H1 (cell line): ENCODE results near the gene CAPN9. TPM values are rescaled to one million over a fixed set of nuclear protein-coding genes. Genes with fewer than 3 reads are reported as not detected.

Source experiments
- ASH2L ChIP-seq: fragments of 200-600, 300-600 bp; sonication (generic); IDR thresholded peaks from one replicate; pipeline ENCODE4 v1.7.1; 2017; ENCODE audit warnings: low read length
- CBX5 ChIP-seq: fragments of 300-800, 300-1000 bp; sonication (generic); IDR thresholded peaks from 2 replicates; pipeline ENCODE4 v1.7.1; 2016; ENCODE audit warnings: antibody characterized with exemption, low read length, low read depth
- CREB1 ChIP-seq: IDR thresholded peaks from 2 replicates; pipeline ENCODE4 v1.6.1; 2012; ENCODE audit warnings: inconsistent platforms
- FOSL1 ChIP-seq: IDR thresholded peaks from 2 replicates; pipeline ENCODE4 v1.6.1; 2011; ENCODE audit warnings: mild to moderate bottlenecking, low read depth, low read length, moderate library complexity; ENCODE audit not compliant: insufficient read depth
- MAFK ChIP-seq: IDR thresholded peaks from 2 replicates; pipeline ENCODE4 v1.6.1; 2012; ENCODE audit warnings: low read depth, mild to moderate bottlenecking, improper control_type of control experiment, low read length
- PHF8 ChIP-seq: fragments of 200-600 bp; sonication (generic); conservative IDR thresholded peaks from 2 replicates; pipeline ENCODE4 v1.7.1; 2012; ENCODE audit warnings: low read depth, mild to moderate bottlenecking, inconsistent platforms, low read length, moderate library complexity
- POLR2A ChIP-seq, 2 experiments: IDR thresholded peaks; 1 replicate in 1 of 2; 2 replicates in 1 of 2; pipeline ENCODE4 v1.6.1; 2011; ENCODE audit warnings: low read depth in 2 of 2, low read length in 2 of 2, mild to moderate bottlenecking in 2 of 2; ENCODE audit errors: control extremely low read depth in 1 of 2
- RAD21 ChIP-seq, 2 experiments: IDR thresholded peaks in 1 of 2; conservative IDR thresholded peaks in 1 of 2; 2 replicates each; pipeline ENCODE4 v1.6.1; 2011; ENCODE audit warnings: low read depth in 2 of 2, low read length in 2 of 2, improper control_type of control experiment in 1 of 2, inconsistent platforms in 1 of 2, mild to moderate bottlenecking in 1 of 2, moderate library complexity in 1 of 2
- SRF ChIP-seq: IDR thresholded peaks from 2 replicates; pipeline ENCODE4 v1.6.1; 2011; ENCODE audit warnings: mild to moderate bottlenecking, low read depth, low read length, moderate library complexity
- polyA plus RNA-seq, 7 experiments: library from polyadenylated mRNA; depleted of rRNA in 3 of 7; stranded (reverse) in 5 of 7; unstranded in 2 of 7; fragments of >200 nt in 5 of 7; fragments of 200-250 nt in 2 of 7; gene quantifications; 1 replicate in 5 of 7; 2 replicates in 1 of 7; 4 replicates in 1 of 7; pipeline versions ENCODE4 v1.2.1 to v1.2.3, GENCODE V29; 2011 to 2013; ENCODE audit warnings: missing spikeins in 2 of 7, mixed read lengths in 2 of 7
- total RNA-seq: library from RNA; stranded (reverse); fragmentation: NEBNext Ultra II Directional; extraction: Animal tissue kit (Norgen Biotek cat#: 25700); gene quantifications from 2 replicates; pipeline ENCODE4 v1.2.1, GENCODE V29; 2021
- TF ChIP-seq, protein P1 (sequence below): fragments of 300-600 bp; sonication (generic); IDR thresholded peaks from 2 replicates; pipeline ENCODE4 v1.7.1; 2012; ENCODE audit warnings: low read length, moderate library complexity, mild to moderate bottlenecking, inconsistent platforms; ENCODE audit not compliant: insufficient replicate concordance
- TF ChIP-seq, protein P2 (sequence below): IDR thresholded peaks from 2 replicates; pipeline ENCODE4 v1.6.1; 2012; ENCODE audit warnings: low read length, inconsistent platforms

CAPN9 gene
- total and polyA plus RNA-seq, 2 of the 8 experiments (the other 6 are each of a cell fraction or from before 2014, with no cell fraction given), result 0.22 to 0.76 TPM

DNA sequence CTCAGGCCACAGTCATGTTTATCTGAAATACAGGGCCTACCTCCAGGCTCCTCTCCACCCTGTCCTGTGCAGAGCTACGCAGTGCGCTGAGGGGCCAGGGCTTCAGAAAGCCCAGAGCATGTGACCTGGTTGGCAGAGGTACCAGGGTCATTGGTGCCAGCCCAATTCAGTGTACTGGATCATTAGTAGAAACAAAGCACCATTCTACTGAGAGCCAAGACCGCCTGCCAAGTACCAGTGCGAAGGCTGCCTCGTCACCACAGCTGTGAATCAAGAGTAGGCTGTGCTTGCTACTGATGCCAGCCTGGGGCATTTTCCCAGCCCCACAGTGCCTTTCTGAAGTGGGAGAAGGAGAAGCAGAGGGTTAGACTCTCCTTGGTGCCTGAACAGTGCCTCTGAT, 59.8 kb downstream of the CAPN9 start (continued):
- TF ChIP-seq, protein P1, sequence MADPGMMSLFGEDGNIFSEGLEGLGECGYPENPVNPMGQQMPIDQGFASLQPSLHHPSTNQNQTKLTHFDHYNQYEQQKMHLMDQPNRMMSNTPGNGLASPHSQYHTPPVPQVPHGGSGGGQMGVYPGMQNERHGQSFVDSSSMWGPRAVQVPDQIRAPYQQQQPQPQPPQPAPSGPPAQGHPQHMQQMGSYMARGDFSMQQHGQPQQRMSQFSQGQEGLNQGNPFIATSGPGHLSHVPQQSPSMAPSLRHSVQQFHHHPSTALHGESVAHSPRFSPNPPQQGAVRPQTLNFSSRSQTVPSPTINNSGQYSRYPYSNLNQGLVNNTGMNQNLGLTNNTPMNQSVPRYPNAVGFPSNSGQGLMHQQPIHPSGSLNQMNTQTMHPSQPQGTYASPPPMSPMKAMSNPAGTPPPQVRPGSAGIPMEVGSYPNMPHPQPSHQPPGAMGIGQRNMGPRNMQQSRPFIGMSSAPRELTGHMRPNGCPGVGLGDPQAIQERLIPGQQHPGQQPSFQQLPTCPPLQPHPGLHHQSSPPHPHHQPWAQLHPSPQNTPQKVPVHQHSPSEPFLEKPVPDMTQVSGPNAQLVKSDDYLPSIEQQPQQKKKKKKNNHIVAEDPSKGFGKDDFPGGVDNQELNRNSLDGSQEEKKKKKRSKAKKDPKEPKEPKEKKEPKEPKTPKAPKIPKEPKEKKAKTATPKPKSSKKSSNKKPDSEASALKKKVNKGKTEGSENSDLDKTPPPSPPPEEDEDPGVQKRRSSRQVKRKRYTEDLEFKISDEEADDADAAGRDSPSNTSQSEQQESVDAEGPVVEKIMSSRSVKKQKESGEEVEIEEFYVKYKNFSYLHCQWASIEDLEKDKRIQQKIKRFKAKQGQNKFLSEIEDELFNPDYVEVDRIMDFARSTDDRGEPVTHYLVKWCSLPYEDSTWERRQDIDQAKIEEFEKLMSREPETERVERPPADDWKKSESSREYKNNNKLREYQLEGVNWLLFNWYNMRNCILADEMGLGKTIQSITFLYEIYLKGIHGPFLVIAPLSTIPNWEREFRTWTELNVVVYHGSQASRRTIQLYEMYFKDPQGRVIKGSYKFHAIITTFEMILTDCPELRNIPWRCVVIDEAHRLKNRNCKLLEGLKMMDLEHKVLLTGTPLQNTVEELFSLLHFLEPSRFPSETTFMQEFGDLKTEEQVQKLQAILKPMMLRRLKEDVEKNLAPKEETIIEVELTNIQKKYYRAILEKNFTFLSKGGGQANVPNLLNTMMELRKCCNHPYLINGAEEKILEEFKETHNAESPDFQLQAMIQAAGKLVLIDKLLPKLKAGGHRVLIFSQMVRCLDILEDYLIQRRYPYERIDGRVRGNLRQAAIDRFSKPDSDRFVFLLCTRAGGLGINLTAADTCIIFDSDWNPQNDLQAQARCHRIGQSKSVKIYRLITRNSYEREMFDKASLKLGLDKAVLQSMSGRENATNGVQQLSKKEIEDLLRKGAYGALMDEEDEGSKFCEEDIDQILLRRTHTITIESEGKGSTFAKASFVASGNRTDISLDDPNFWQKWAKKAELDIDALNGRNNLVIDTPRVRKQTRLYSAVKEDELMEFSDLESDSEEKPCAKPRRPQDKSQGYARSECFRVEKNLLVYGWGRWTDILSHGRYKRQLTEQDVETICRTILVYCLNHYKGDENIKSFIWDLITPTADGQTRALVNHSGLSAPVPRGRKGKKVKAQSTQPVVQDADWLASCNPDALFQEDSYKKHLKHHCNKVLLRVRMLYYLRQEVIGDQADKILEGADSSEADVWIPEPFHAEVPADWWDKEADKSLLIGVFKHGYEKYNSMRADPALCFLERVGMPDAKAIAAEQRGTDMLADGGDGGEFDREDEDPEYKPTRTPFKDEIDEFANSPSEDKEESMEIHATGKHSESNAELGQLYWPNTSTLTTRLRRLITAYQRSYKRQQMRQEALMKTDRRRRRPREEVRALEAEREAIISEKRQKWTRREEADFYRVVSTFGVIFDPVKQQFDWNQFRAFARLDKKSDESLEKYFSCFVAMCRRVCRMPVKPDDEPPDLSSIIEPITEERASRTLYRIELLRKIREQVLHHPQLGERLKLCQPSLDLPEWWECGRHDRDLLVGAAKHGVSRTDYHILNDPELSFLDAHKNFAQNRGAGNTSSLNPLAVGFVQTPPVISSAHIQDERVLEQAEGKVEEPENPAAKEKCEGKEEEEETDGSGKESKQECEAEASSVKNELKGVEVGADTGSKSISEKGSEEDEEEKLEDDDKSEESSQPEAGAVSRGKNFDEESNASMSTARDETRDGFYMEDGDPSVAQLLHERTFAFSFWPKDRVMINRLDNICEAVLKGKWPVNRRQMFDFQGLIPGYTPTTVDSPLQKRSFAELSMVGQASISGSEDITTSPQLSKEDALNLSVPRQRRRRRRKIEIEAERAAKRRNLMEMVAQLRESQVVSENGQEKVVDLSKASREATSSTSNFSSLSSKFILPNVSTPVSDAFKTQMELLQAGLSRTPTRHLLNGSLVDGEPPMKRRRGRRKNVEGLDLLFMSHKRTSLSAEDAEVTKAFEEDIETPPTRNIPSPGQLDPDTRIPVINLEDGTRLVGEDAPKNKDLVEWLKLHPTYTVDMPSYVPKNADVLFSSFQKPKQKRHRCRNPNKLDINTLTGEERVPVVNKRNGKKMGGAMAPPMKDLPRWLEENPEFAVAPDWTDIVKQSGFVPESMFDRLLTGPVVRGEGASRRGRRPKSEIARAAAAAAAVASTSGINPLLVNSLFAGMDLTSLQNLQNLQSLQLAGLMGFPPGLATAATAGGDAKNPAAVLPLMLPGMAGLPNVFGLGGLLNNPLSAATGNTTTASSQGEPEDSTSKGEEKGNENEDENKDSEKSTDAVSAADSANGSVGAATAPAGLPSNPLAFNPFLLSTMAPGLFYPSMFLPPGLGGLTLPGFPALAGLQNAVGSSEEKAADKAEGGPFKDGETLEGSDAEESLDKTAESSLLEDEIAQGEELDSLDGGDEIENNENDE, result no peak
- TF ChIP-seq MAFK (no peak), POLR2A (IDR thresholded peaks at IDR 0.05; ENCODE audit: control extremely low read depth in 1 of 2, low read depth in 2 of 2, low read length in 2 of 2) (no peak), SRF (no peak), CREB1 (no peak), ASH2L (no peak), RAD21 (IDR thresholded peaks at IDR 0.05 in 1 of 2, conservative IDR thresholded peaks at IDR 0.05 in 1 of 2; ENCODE audit: low read depth in 2 of 2, low read length in 2 of 2) (no peak), CBX5 (no peak), FOSL1 (no peak), PHF8 (no peak)
- TF ChIP-seq, protein P2, sequence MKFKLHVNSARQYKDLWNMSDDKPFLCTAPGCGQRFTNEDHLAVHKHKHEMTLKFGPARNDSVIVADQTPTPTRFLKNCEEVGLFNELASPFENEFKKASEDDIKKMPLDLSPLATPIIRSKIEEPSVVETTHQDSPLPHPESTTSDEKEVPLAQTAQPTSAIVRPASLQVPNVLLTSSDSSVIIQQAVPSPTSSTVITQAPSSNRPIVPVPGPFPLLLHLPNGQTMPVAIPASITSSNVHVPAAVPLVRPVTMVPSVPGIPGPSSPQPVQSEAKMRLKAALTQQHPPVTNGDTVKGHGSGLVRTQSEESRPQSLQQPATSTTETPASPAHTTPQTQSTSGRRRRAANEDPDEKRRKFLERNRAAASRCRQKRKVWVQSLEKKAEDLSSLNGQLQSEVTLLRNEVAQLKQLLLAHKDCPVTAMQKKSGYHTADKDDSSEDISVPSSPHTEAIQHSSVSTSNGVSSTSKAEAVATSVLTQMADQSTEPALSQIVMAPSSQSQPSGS, result no peak
